Measurements from ENCODE around the gene CMTM5.
"Not testable (repeated sequence)": the region's sequence is repeated elsewhere in the genome, so short reads cannot be mapped to it uniquely, and the experiment has no call there.

Gene CMTM5

GRCh38 chr14:23421594-23421993 lies 44.7 kb downstream of the CMTM5 start:
- Mint-ChIP-seq H3K4me3 (no peak overlapping the region), H3K27me3 (ENCODE audit: low read depth) (peaks cover 14% of the 10 kb centered on the region), H3K36me3 (ENCODE audit: low read depth) (no peaks in the 10 kb centered on the region), H3K9me3 (no peaks in the 10 kb centered on the region), H3K27ac (no peak overlapping the region), H3K4me1 (no peaks in the 10 kb centered on the region)
- no peak for TF ChIP-seq CTCF (IDR thresholded peaks at IDR 0.05; ENCODE audit: unreplicated experiment in 3 of 3)

GRCh38 chr14:23423657-23424056 lies 46.8 kb downstream of the CMTM5 start:
- Mint-ChIP-seq H3K4me1 (no peaks in the 10 kb centered on the region), H3K36me3 (ENCODE audit: low read depth) (no peaks in the 10 kb centered on the region), H3K9me3 (no peaks in the 10 kb centered on the region), H3K27me3 (ENCODE audit: low read depth) (peaks cover 14% of the 10 kb centered on the region), H3K27ac (no peak overlapping the region), H3K4me3 (no peak overlapping the region)
- no peak for TF ChIP-seq CTCF (IDR thresholded peaks at IDR 0.05; ENCODE audit: unreplicated experiment in 3 of 3)

DNA sequence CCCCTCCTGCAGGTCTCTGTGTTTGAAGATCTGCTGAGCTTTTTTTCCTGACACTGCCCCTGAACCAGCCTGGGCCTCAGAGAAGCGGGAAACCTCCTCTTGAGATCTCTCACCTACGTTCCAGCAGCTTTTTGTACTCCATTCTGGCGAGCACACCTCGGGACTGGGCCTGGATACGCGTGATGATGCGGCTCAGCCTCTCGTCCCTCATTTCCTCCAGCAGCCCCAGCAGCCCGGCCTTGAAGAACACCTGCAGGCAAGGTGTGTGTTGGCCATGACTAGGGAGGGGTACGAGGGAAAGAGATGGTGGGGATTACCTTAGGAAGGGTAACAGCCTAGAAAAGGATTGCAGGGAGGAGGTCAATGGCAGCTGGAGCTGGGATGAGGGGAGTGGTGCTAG lies 48.3 kb downstream of the CMTM5 start:
- no peak overlapping the region for H3K4me3 Mint-ChIP-seq
- peaks cover 19% of the 10 kb centered on the region for H3K27me3 Mint-ChIP-seq (ENCODE audit: low read depth)
- TF ChIP-seq CTCF (IDR thresholded peaks at IDR 0.05; ENCODE audit: unreplicated experiment in 3 of 3), result no peak
- H3K4me1 Mint-ChIP-seq, result peaks cover 6% of the 10 kb centered on the region
- no peak overlapping the region for H3K27ac Mint-ChIP-seq
- H3K9me3 Mint-ChIP-seq, result no peaks in the 10 kb centered on the region
- no peaks in the 10 kb centered on the region for H3K36me3 Mint-ChIP-seq (ENCODE audit: low read depth)

DNA sequence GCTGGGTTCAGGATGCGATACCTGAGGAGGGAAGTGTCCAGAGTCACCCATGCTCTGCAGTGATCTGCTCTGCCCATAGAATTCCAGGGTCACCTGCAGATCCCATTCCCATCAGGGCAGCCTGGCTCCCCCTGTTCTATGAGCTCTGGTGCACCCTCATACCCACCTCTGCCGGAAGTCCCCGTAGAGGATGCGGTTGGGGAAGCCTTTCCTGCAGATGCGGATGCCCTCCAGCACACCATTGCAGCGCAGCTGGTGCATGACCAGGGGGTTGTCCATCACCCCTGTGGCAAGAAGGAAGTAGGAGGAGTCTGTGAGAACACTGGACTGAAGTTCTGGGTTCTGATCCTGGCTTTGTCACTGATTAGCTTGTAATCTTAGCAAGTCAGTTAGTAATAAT lies 49.0 kb downstream of the CMTM5 start:
- not testable (repeated sequence) for H3K9me3 Mint-ChIP-seq; H3K4me3 Mint-ChIP-seq; H3K27ac Mint-ChIP-seq; H3K36me3 Mint-ChIP-seq (ENCODE audit: low read depth); H3K4me1 Mint-ChIP-seq
- H3K27me3 Mint-ChIP-seq (ENCODE audit: low read depth), result peaks cover 21% of the 10 kb centered on the region

GRCh38 chr14:23428686-23429495 lies 52.0 kb downstream of the CMTM5 start:
- no peak for TF ChIP-seq CTCF (IDR thresholded peaks at IDR 0.05; ENCODE audit: unreplicated experiment in 3 of 3)
- peaks cover 16% of the 10 kb centered on the region for H3K27me3 Mint-ChIP-seq (ENCODE audit: low read depth)
- peaks cover 8% of the 10 kb centered on the region for H3K4me1 Mint-ChIP-seq
- H3K36me3 Mint-ChIP-seq (ENCODE audit: low read depth), result no peaks in the 10 kb centered on the region
- H3K27ac Mint-ChIP-seq, result no peak overlapping the region
- H3K9me3 Mint-ChIP-seq, result no peaks in the 10 kb centered on the region
- H3K4me3 Mint-ChIP-seq, result no peak overlapping the region

Measured in nephron (organoid).